Measurements from ENCODE around the gene YAP1. TPM values are rescaled to one million over a fixed set of nuclear protein-coding genes. Genes with fewer than 3 reads are reported as not detected.
A peak's percentile ranks its signal among the peaks of the same experiment; 100 is the strongest.

YAP1 gene
- total RNA-seq (10 to 100 TPM; 45.6 to 93.0 (median 80.6) TPM), polyA plus RNA-seq (10 to 100 TPM; 15.2 to 38.6 TPM)
- long read RNA-seq, donor 1, full-length matches to known transcripts: 9 of 25 reads
- long read RNA-seq, donor 1, partial matches to known transcripts: 8 of 25 reads
- long read RNA-seq, donor 1, other reads (novel, unspliced or antisense): 8 of 25 reads
- long read RNA-seq, donor 2, full-length matches to known transcripts: 22 of 35 reads
- long read RNA-seq, donor 2, partial matches to known transcripts: 2 of 35 reads
- long read RNA-seq, donor 2, other reads (novel, unspliced or antisense): 11 of 35 reads
- long read RNA-seq, donor 3, full-length matches to known transcripts: 9 of 15 reads
- long read RNA-seq, donor 3, partial matches to known transcripts: 3 of 15 reads
- long read RNA-seq, donor 3, other reads (novel, unspliced or antisense): 3 of 15 reads

DNA sequence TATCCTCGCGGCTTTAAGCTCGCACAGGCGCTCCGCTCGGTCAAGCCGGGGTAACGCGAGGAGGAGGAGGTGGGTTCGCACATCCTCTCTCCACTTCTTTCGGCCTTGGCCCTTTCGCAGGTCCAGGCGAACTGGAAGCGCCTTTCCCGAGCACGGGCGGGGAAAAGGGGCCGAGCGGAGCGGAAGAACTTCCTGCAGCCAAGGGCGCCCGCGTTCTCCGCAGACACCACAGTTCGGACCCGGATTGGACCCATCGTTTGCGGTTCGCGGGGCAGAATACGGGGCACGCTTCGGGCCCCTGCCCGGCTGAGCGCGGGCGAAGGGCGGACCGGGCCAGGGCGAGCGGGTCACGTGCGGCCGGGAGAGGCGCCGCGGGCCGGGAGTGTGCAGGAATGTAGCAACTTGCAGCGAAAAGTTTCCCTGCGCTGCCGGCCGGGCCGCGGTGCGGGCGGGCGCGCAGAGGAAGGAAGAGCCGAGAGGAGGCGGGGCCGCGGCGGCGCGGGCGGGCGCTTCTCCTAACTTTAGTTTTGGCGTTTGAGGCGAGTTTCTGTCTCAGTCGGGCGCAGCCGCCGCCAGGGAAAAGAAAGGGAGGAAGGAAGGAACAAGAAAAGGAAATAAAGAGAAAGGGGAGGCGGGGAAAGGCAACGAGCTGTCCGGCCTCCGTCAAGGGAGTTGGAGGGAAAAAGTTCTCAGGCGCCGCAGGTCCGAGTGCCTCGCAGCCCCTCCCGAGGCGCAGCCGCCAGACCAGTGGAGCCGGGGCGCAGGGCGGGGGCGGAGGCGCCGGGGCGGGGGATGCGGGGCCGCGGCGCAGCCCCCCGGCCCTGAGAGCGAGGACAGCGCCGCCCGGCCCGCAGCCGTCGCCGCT lies at the start of gene YAP1:
Gene YAP1 (plus strand): TSS at position 552 of the 865 bp plus-strand sequence. CDS start 402 bp downstream, outside the sequence.
- peak within 1 kb of the TSS; percentile 88 to 98 (median 96) for H3K27ac ChIP-seq
- H3K9me3 ChIP-seq: no peaks in the 10 kb centered on the region
- H3K36me3 ChIP-seq: peaks cover 0 to 12% (median 0%) of the 10 kb centered on the region in 9 donors
- H3K4me3 ChIP-seq: peak within 1 kb of the TSS; percentile 66 to 98 (median 84)
- H3K27me3 ChIP-seq: peaks cover 0 to 50% (median 0%) of the 10 kb centered on the region in 9 donors
- DNase-seq (peak; percentile 89 to 93 (median 92)), ATAC-seq (peak; percentile 75 to 94 (median 86))
- TF ChIP-seq, protein P1, sequence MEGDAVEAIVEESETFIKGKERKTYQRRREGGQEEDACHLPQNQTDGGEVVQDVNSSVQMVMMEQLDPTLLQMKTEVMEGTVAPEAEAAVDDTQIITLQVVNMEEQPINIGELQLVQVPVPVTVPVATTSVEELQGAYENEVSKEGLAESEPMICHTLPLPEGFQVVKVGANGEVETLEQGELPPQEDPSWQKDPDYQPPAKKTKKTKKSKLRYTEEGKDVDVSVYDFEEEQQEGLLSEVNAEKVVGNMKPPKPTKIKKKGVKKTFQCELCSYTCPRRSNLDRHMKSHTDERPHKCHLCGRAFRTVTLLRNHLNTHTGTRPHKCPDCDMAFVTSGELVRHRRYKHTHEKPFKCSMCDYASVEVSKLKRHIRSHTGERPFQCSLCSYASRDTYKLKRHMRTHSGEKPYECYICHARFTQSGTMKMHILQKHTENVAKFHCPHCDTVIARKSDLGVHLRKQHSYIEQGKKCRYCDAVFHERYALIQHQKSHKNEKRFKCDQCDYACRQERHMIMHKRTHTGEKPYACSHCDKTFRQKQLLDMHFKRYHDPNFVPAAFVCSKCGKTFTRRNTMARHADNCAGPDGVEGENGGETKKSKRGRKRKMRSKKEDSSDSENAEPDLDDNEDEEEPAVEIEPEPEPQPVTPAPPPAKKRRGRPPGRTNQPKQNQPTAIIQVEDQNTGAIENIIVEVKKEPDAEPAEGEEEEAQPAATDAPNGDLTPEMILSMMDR (IDR thresholded peaks at IDR 0.05): peak in 1 of 12 donors; percentile 13
- peak in 1 of 2 donors; percentile 57 for TF ChIP-seq POLR2A (IDR thresholded peaks at IDR 0.05)
- WGBS, 4 donors: 0 to 1% (median 1%) methylated on average over 64 to 104 of the region's 104 CpGs
- intact Hi-C loops (cut with DNase I): loop anchor here (1.0 to 10.0 kb wide), 13 partner anchors 37 to 237 kb away; partner anchors contain the start of genes ANGPTL5 (in 1 of the 10), BIRC2 (in 1 of the 10) and CEP126 (in 1 of the 10)
- H3K4me1 ChIP-seq: peaks cover 0 to 35% (median 21%) of the 10 kb centered on the region in 12 donors

DNA sequence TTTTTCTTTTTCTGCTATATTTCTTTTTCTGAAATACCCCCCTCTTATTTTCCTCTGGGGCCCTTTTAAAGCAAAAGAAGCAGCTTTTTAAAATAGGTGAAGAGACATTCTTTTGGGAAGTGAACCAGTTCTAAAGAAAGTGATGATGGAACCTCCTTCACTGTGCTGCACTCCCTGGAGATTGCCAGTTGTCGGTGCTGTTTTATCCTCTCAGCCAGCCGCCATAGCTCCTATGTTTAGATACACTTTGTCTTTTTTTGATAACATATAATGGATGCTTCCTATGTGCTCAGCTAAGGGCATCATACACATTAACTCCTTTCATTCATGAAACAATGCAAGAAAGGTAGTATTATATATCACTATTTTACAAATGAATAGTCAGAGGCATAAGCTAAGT lies 49.0 kb upstream of the YAP1 start:
- no peaks in the 10 kb centered on the region for H3K36me3 ChIP-seq
- H3K4me3 ChIP-seq: no peak overlapping the region
- DNase-seq (no peak), ATAC-seq (peak in 3 of 4 donors; percentile 60 to 67 (median 65))
- H3K4me1 ChIP-seq: no peaks in the 10 kb centered on the region
- intact Hi-C loops (cut with DNase I): loop anchor here in 2 of 10 donors (5.0 to 10.0 kb wide), 2 partner anchors 211 to 214 kb away; no protein-coding TSS in a partner anchor
- no peaks in the 10 kb centered on the region for H3K27me3 ChIP-seq
- TF ChIP-seq, protein P1 (IDR thresholded peaks at IDR 0.05): peak in 10 of 12 donors; percentile 15 to 56 (median 34)
- no peak for TF ChIP-seq POLR2A (IDR thresholded peaks at IDR 0.05)
- WGBS, 4 donors: 7 to 21% (median 12%) methylated on average over 2 of the region's 2 CpGs
- H3K27ac ChIP-seq: no peak overlapping the region
- no peaks in the 10 kb centered on the region for H3K9me3 ChIP-seq

DNA sequence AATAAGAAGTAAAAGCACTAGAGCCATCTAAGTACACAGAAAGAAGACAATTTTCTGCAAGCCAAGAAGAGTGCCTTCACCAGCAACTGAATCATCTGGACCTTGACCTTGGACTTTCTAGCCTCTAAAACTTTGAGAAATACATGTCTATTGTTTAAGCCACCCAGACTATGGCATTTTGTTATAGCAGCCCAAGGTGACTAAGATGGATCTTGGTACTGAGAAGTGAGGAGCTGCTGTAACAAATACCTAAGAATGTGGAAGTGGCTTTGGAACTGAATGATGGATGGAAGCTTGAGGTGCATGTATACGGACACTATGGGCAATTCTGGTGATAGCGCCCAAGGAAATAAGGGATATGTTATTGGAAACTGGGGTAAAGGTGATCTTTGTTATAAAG lies 48.1 kb upstream of the YAP1 start:
- Histone ChIP-seq H3K36me3 (no peaks in the 10 kb centered on the region), H3K9me3 (no peaks in the 10 kb centered on the region), H3K4me1 (no peaks in the 10 kb centered on the region), H3K27me3 (no peaks in the 10 kb centered on the region), H3K27ac (no peak overlapping the region), H3K4me3 (no peak overlapping the region)
- ATAC-seq: no peak
- DNase-seq: no peak
- TF ChIP-seq POLR2A (IDR thresholded peaks at IDR 0.05): no peak
- TF ChIP-seq, protein P1 (IDR thresholded peaks at IDR 0.05): no peak
- WGBS, 4 donors: 94 to 97% (median 96%) methylated on average over 2 of the region's 2 CpGs
- intact Hi-C loops (cut with DNase I): loop anchor here in 2 of 10 donors (5.0 to 10.0 kb wide), 2 partner anchors 210 to 213 kb away; no protein-coding TSS in a partner anchor

Data from heart left ventricle (tissue), 16 donors.